ENCODE data around the gene TFEB. TPM values are rescaled to one million over a fixed set of nuclear protein-coding genes. Genes with fewer than 3 reads are reported as not detected.
A peak's percentile ranks its signal among the peaks of the same experiment; 100 is the strongest.

The TFEB gene
- total and polyA plus RNA-seq, 10 donors, result 55.9 to 150 (median 76.9) TPM

GRCh38 chr6:41638935-41639808, 96.2 kb downstream of the TFEB start:
- no peak overlapping the region for H3K27ac ChIP-seq
- 25 to 29% (median 26%) methylated on average over 35 to 40 of the region's 40 CpGs for WGBS, 5 donors
- peaks cover 14 to 42% (median 28%) of the 10 kb centered on the region in 6 donors for H3K4me1 ChIP-seq
- H3K9me3 ChIP-seq, result no peaks in the 10 kb centered on the region
- no peaks in the 10 kb centered on the region for H3K36me3 ChIP-seq
- TF ChIP-seq CTCF (IDR thresholded peaks at IDR 0.05 in 8 of 11, conservative IDR thresholded peaks at IDR 0.05 in 3 of 11) (no peak), POLR2A (IDR thresholded peaks at IDR 0.05) (no peak), POLR2AphosphoS5 (IDR thresholded peaks at IDR 0.05) (no peak)
- intact Hi-C loops (cut with DNase I; ENCODE audit: low total_unique reads), result no loop called here
- H3K27me3 ChIP-seq (replicated peaks in 1 of 7), result peaks cover 7 to 61% (median 36%) of the 10 kb centered on the region in 7 donors
- H3K4me3 ChIP-seq, result peak overlapping the region in 6 of 8 donors; percentile 18 to 68 (median 34)
- peak; percentile 58 for DNase-seq

GRCh38 chr6:41638002-41638934, 97.1 kb downstream of the TFEB start, which contains the start of gene MDFI:
Gene MDFI, plus strand, starts transcription at chr6:41638468. Its CDS starts 282 bp downstream, at chr6:41638750.
- H3K27ac ChIP-seq, result no peak within 1 kb of the TSS
- H3K9me3 ChIP-seq, result no peaks in the 10 kb centered on the region
- intact Hi-C loops (cut with DNase I; ENCODE audit: low total_unique reads), result no loop called here
- no peaks in the 10 kb centered on the region for H3K36me3 ChIP-seq
- peaks cover 14 to 42% (median 28%) of the 10 kb centered on the region in 6 donors for H3K4me1 ChIP-seq
- WGBS, 5 donors, result 1 to 3% (median 2%) methylated on average over 56 to 86 of the region's 86 CpGs
- peaks cover 7 to 62% (median 36%) of the 10 kb centered on the region in 7 donors for H3K27me3 ChIP-seq (replicated peaks in 1 of 7)
- peak; percentile 56 for DNase-seq
- no peak for TF ChIP-seq POLR2A (IDR thresholded peaks at IDR 0.05)
- no peak for TF ChIP-seq POLR2AphosphoS5 (IDR thresholded peaks at IDR 0.05)
- TF ChIP-seq CTCF (IDR thresholded peaks at IDR 0.05 in 8 of 11, conservative IDR thresholded peaks at IDR 0.05 in 3 of 11), result no peak
- peak within 1 kb of the TSS; percentile 18 to 68 (median 33) for H3K4me3 ChIP-seq

GRCh38 chr6:41637194-41638001, 98.0 kb downstream of the TFEB start:
- no peak for TF ChIP-seq POLR2A (IDR thresholded peaks at IDR 0.05)
- TF ChIP-seq CTCF (IDR thresholded peaks at IDR 0.05 in 8 of 11, conservative IDR thresholded peaks at IDR 0.05 in 3 of 11), result no peak
- no peak for TF ChIP-seq POLR2AphosphoS5 (IDR thresholded peaks at IDR 0.05)
- intact Hi-C loops (cut with DNase I; ENCODE audit: low total_unique reads), result no loop called here
- WGBS, 5 donors, result 12 to 29% (median 20%) methylated on average over 32 to 54 of the region's 54 CpGs
- Histone ChIP-seq H3K36me3 (no peaks in the 10 kb centered on the region), H3K4me1 (peaks cover 14 to 34% (median 26%) of the 10 kb centered on the region in 6 donors), H3K9me3 (no peaks in the 10 kb centered on the region), H3K27me3 (replicated peaks in 1 of 7) (peaks cover 7 to 70% (median 36%) of the 10 kb centered on the region in 7 donors), H3K27ac (no peak overlapping the region), H3K4me3 (peak overlapping the region in 6 of 8 donors; percentile 20 to 68 (median 36))
- DNase-seq, result peak; percentile 58

Data from spleen (tissue), 11 donors.